GM12878 (cell line): ENCODE data around the gene CD300H. TPM values are rescaled to one million over a fixed set of nuclear protein-coding genes. Genes with fewer than 3 reads are reported as not detected.
"Not testable (repeated sequence)": the region's sequence is repeated elsewhere in the genome, so short reads cannot be mapped to it uniquely, and the experiment has no call there.

ENCODE experiments used
- ATAC-seq: fragments of 200-7000 bp; cut with Tn5 transposase; 3 replicates; pipeline ENCODE4 v1.9.1; 2020; ENCODE audit warnings: mild to moderate bottlenecking, moderate library complexity
- BruUV-seq: library from RNA; stranded (reverse); fragments of 400-500 nt; replicated peaks from 2 replicates; lab custom pipeline; 2021; lab: Mats Ljungman, UMichigan
- CTCF ChIA-PET: fragments of 300-600 bp; sonication (Branson Sonifier 250); formaldehyde crosslinking; extraction: SDS; loops from one replicate; lab custom pipeline; 2021; ENCODE audit warnings: inconsistent platforms; lab: Yijun Ruan, JAX
- POLR2A ChIA-PET: fragments of 350-600 bp; formaldehyde crosslinking; extraction: SDS; loops from one replicate; lab custom pipeline; 2021; ENCODE audit warnings: inconsistent platforms; lab: Charles Lee
- RAD21 ChIA-PET: fragments of 300-600 bp; sonication (Branson Sonifier 250); formaldehyde crosslinking; loops from one replicate; lab custom pipeline; 2023; ENCODE audit warnings: antibody characterized with exemption; ENCODE audit not compliant: unreplicated experiment; lab: Charles Lee
- SMC1A ChIA-PET: fragments of 300-600 bp; sonication (Branson Sonifier 250); formaldehyde crosslinking; loops from one replicate; lab custom pipeline; 2023; ENCODE audit not compliant: unreplicated experiment, uncharacterized antibody; lab: Charles Lee
- DNase-seq: peaks from one replicate; pipeline ENCODE4 v3.0.0-alpha.2; 2011; ENCODE audit warnings: low read depth, low spot score
- FAIRE-seq: peaks from 3 replicates; lab custom pipeline; 2011; peaks lifted over from hg19 to GRCh38; lab: Jason Lieb, UNC
- H2AFZ ChIP-seq: 2 replicates; pipeline ENCODE4 v1.6.0; 2011; ENCODE audit warnings: low read depth, low read length, control low read depth; ENCODE audit not compliant: control insufficient read depth
- H3K27ac ChIP-seq: 2 replicates; pipeline ENCODE4 v1.5.1; 2011; ENCODE audit warnings: control low read depth; ENCODE audit not compliant: control insufficient read depth, insufficient read depth
- H3K27me3 ChIP-seq, 2 experiments: replicated peaks in 1 of 2; 2 replicates each; pipeline versions ENCODE4 v1.6.0 to v1.6.1; 2011; ENCODE audit warnings: low read length in 1 of 2; ENCODE audit not compliant: control insufficient read depth in 2 of 2, insufficient read depth in 2 of 2
- H3K36me3 ChIP-seq, 2 experiments: 2 replicates each; pipeline ENCODE4 v1.5.1; 2011; ENCODE audit warnings: low read length in 1 of 2; ENCODE audit not compliant: control insufficient read depth in 2 of 2, insufficient read depth in 2 of 2
- H3K4me1 ChIP-seq: 2 replicates; pipeline ENCODE4 v1.6.1; 2011; ENCODE audit warnings: mild to moderate bottlenecking, low read length, moderate library complexity, mixed read lengths; ENCODE audit not compliant: control insufficient read depth, insufficient read depth
- H3K4me2 ChIP-seq: 2 replicates; pipeline ENCODE4 v1.6.0; 2011; ENCODE audit warnings: control low read depth; ENCODE audit not compliant: control insufficient read depth, insufficient read depth
- H3K4me3 ChIP-seq: fragments of 200-600 bp; sonication (generic); 2 replicates; pipeline ENCODE4 v1.5.1; 2016
- H3K79me2 ChIP-seq: 2 replicates; pipeline ENCODE4 v1.6.0; 2011; ENCODE audit warnings: low read length; ENCODE audit not compliant: control insufficient read depth, insufficient read depth
- H3K9ac ChIP-seq: 2 replicates; pipeline ENCODE4 v1.8.0; 2011; ENCODE audit warnings: low read length, control low read depth, mixed read lengths; ENCODE audit not compliant: control insufficient read depth, insufficient read depth
- H3K9me3 ChIP-seq: replicated peaks from 3 replicates; pipeline ENCODE4 v1.5.1; 2011; ENCODE audit warnings: mild to moderate bottlenecking, low read length; ENCODE audit not compliant: control insufficient read depth, insufficient read depth
- H4K20me1 ChIP-seq: 2 replicates; pipeline ENCODE4 v1.6.0; 2011; ENCODE audit not compliant: control insufficient read depth, insufficient read depth
- BMI1 ChIP-seq: fragments of 450-650 bp; IDR thresholded peaks from 2 replicates; pipeline ENCODE4 v1.6.1; 2016; ENCODE audit warnings: mild to moderate bottlenecking, moderate library complexity, borderline replicate concordance
- IKZF1 ChIP-seq: fragments of 450-650 bp; conservative IDR thresholded peaks from 2 replicates; pipeline ENCODE4 v1.6.1; 2017; ENCODE audit warnings: antibody characterized with exemption, mild to moderate bottlenecking
- IKZF2 ChIP-seq, 2 experiments: fragments of 450-650 bp; IDR thresholded peaks; 2 replicates each; pipeline ENCODE4 v1.6.1; 2017; ENCODE audit warnings: mild to moderate bottlenecking in 2 of 2, moderate library complexity in 2 of 2
- IRF4 ChIP-seq: IDR thresholded peaks from 2 replicates; pipeline ENCODE4 v1.6.1; 2011; ENCODE audit warnings: low read depth, low read length
- KAT2A ChIP-seq: conservative IDR thresholded peaks from 2 replicates; pipeline ENCODE4 v1.6.1; 2011; ENCODE audit warnings: low read depth, low read length; ENCODE audit not compliant: control insufficient read depth
- MTA2 ChIP-seq: fragments of 450-650 bp; IDR thresholded peaks from 2 replicates; pipeline ENCODE4 v1.6.1; 2016; ENCODE audit warnings: low read depth, mild to moderate bottlenecking, moderate library complexity
- NFXL1 ChIP-seq: fragments of 450-650 bp; IDR thresholded peaks from 2 replicates; pipeline ENCODE4 v1.6.1; 2017; ENCODE audit warnings: antibody characterized with exemption, mild to moderate bottlenecking, borderline replicate concordance
- NFYB ChIP-seq: IDR thresholded peaks from 2 replicates; pipeline ENCODE4 v1.6.1; 2011; ENCODE audit warnings: low read depth, mild to moderate bottlenecking, low read length, improper control_type of control experiment, moderate library complexity; ENCODE audit not compliant: insufficient read depth
- POLR2AphosphoS2 ChIP-seq: IDR thresholded peaks from 2 replicates; pipeline ENCODE4 v1.6.1; 2011; ENCODE audit warnings: low read depth, mild to moderate bottlenecking, low read length, improper control_type of control experiment, moderate library complexity
- RUNX3 ChIP-seq: IDR thresholded peaks from 2 replicates; pipeline ENCODE4 v1.6.1; 2012; ENCODE audit warnings: low read length, inconsistent platforms
- SMC3 ChIP-seq: IDR thresholded peaks from 2 replicates; pipeline ENCODE4 v1.6.1; 2011; ENCODE audit warnings: low read length, improper control_type of control experiment, borderline replicate concordance
- WRNIP1 ChIP-seq: IDR thresholded peaks from 2 replicates; pipeline ENCODE4 v1.6.1; 2011; ENCODE audit warnings: low read depth, low read length, improper control_type of control experiment, borderline replicate concordance
- YY1 ChIP-seq: IDR thresholded peaks from 2 replicates; pipeline ENCODE4 v1.6.1; 2011; ENCODE audit warnings: low read depth, mild to moderate bottlenecking, low read length
- WGBS: methylation state at CpG from one replicate; pipeline ENCODE4 v1.1.6; 2016; ENCODE audit warnings: low lambda C conversion rate; ENCODE audit not compliant: insufficient replicate concordance, insufficient coverage; ENCODE audit errors: missing lambda C conversion rate; 5-methylcytosine and 5-hydroxymethylcytosine counted together
- in situ Hi-C: fragments of 300-500 bp; cut with MboI; formaldehyde crosslinking; loops from 9 replicates; pipeline ENCODE4 v1.14.3; 2018; ENCODE audit warnings: mixed read lengths
- intact Hi-C: fragments of 100-400 bp; cut with micrococcal nuclease; formaldehyde crosslinking; loops from one replicate; pipeline ENCODE4 v1.14.2; 2022; ENCODE audit not compliant: unreplicated experiment
- polyA plus RNA-seq, 11 experiments: library from polyadenylated mRNA; depleted of rRNA in 4 of 11; unstranded in 6 of 11; stranded (reverse) in 5 of 11; fragments of >200 nt; fragmentation: Nextera tagmentation in 4 of 11; fragmentation: Illumina TruSeq in 1 of 11; extraction: Ambion mirVana in 4 of 11; extraction: Trizol in 1 of 11; gene quantifications; 1 replicate in 1 of 11; 2 replicates in 10 of 11; pipeline versions ENCODE4 v1.2.1 to v1.2.3, GENCODE V29; 2011 to 2016; ENCODE audit warnings: inconsistent platforms in 2 of 11, missing spikeins in 2 of 11, low read depth in 1 of 11
- total RNA-seq, 4 experiments: library from RNA; depleted of rRNA in 3 of 4; stranded (reverse); fragments of >200 nt in 3 of 4; fragmentation: Illumina TruSeq in 1 of 4; extraction: Trizol in 1 of 4; gene quantifications; 2 replicates each; pipeline versions ENCODE4 v1.2.1 to v1.2.3, GENCODE V29; 2013 to 2021
- TF ChIP-seq, protein P1 (sequence below): fragments of 450-650 bp; IDR thresholded peaks from 2 replicates; pipeline ENCODE4 v1.6.1; 2016; ENCODE audit warnings: mild to moderate bottlenecking

The CD300H gene
- total and polyA plus RNA-seq, 10 of the 15 experiments (the other 5 are each of a cell fraction or from before 2014, with no cell fraction given) = not detected

- H3K9me3 ChIP-seq, H3K79me2 ChIP-seq, H3K4me1 ChIP-seq, H3K27me3 ChIP-seq, H3K4me2 ChIP-seq, H3K9ac ChIP-seq, H4K20me1 ChIP-seq, H3K4me3 ChIP-seq, H3K27ac ChIP-seq, H2AFZ ChIP-seq, intact Hi-C loops, H3K36me3 ChIP-seq, BruUV-seq, DNase-seq, ATAC-seq, FAIRE-seq: not testable (repeated sequence)
- peak; percentile 81 for TF ChIP-seq MTA2
- ChIA-PET SMC1A (interaction anchor here (0.8 to 1.4 kb wide), 2 partner anchors 11 to 27 kb away, joined by 3 read pairs; no protein-coding TSS in a partner anchor), POLR2A (interaction anchor here (0.5 to 0.6 kb wide), 2 partner anchors 144 to 361 kb away, joined by 3 to 5 read pairs; no protein-coding TSS in a partner anchor), CTCF (interaction anchor here (0.8 to 1.6 kb wide), 5 partner anchors 18 to 84 kb away, joined by 3 to 8 read pairs (median 4); partner anchors contain the start of gene CD300LD), RAD21 (interaction anchor here (1.0 kb wide), 1 partner anchor 164 kb away, joined by 3 read pairs; no protein-coding TSS in a partner anchor)
- in situ Hi-C loops = loop anchor here (10.0 kb wide), 1 partner anchor 59 kb away; no protein-coding TSS in a partner anchor
Observed at GRCh38 chr17:74573635-74574034, 6.3 kb upstream of the CD300H start.

DNA sequence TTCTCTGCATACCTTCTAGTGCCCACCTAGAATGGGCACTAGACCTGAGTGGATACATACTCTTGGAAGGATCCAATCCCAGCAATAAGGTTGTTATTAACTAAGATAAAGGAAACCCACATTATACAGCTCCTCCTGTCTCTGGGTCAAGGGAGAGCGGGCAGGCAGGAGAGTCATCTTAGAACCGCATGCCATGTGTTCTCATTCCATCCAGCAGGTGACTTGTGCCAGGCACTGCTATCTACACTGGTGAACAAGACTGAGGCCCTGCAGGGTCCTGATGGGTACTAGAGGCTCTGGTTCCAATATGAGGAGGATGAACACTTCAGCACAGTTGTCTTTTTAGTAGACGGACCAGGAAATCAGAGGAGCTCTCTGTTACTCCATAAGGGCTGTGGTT, 5.9 kb upstream of the CD300H start:
- Histone ChIP-seq H3K79me2 (no peaks in the 10 kb centered on the region), H3K4me1 (no peaks in the 10 kb centered on the region), H3K9me3 (no peaks in the 10 kb centered on the region), H3K4me3 (no peak overlapping the region), H2AFZ (no peak overlapping the region), H3K4me2 (no peak overlapping the region), H3K27me3 (peaks cover 0 to 3% of the 10 kb centered on the region in 2 experiments; a peak in 1 of 4 replicates), H3K27ac (no peak overlapping the region), H3K9ac (no peak overlapping the region), H4K20me1 (no peaks in the 10 kb centered on the region), H3K36me3 (no peaks in the 10 kb centered on the region)
- ATAC-seq (no peak), DNase-seq (no peak), FAIRE-seq (no peak)
- intact Hi-C loops = no loop called here
- ChIA-PET POLR2A (interaction anchor here (0.5 kb wide), 1 partner anchor 145 kb away, joined by 5 read pairs; no protein-coding TSS in a partner anchor), CTCF (interaction anchor here (0.8 to 1.6 kb wide), 5 partner anchors 19 to 164 kb away, joined by 3 to 8 read pairs (median 4); partner anchors contain the start of gene CD300LD), SMC1A (interaction anchor here (1.0 to 1.2 kb wide), 2 partner anchors 15 to 71 kb away, joined by 3 read pairs; no protein-coding TSS in a partner anchor), RAD21 (no interaction called here)
- WGBS = 45% methylated on average over 3 of the region's 3 CpGs
- in situ Hi-C loops = loop anchor here (10.0 kb wide), 1 partner anchor 58 kb away; no protein-coding TSS in a partner anchor
- TF ChIP-seq NFXL1 (no peak), IKZF1 (no peak), RUNX3 (no peak), POLR2AphosphoS2 (no peak), NFYB (no peak), WRNIP1 (no peak), IKZF2 (IDR thresholded peaks at IDR 0.05) (no peak), KAT2A (no peak), YY1 (no peak), BMI1 (no peak), SMC3 (no peak), IRF4 (no peak)
- TF ChIP-seq, protein P1, sequence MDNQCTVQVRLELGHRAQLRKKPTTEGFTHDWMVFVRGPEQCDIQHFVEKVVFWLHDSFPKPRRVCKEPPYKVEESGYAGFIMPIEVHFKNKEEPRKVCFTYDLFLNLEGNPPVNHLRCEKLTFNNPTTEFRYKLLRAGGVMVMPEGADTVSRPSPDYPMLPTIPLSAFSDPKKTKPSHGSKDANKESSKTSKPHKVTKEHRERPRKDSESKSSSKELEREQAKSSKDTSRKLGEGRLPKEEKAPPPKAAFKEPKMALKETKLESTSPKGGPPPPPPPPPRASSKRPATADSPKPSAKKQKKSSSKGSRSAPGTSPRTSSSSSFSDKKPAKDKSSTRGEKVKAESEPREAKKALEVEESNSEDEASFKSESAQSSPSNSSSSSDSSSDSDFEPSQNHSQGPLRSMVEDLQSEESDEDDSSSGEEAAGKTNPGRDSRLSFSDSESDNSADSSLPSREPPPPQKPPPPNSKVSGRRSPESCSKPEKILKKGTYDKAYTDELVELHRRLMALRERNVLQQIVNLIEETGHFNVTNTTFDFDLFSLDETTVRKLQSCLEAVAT = no peak
- no TSS peak for BruUV-seq
